IMR-90 (cell line): Measurements from ENCODE around the gene ARHGEF4. TPM values are rescaled to one million over a fixed set of nuclear protein-coding genes. Genes with fewer than 3 reads are reported as not detected.

Source experiments
- ATAC-seq: fragments of 200-7000 bp; cut with Tn5 transposase; 2 replicates; pipeline ENCODE4 v1.9.1; 2020; ENCODE audit warnings: low read depth, mild to moderate bottlenecking, moderate library complexity
- BruUV-seq: library from RNA; stranded (reverse); fragments of 400-500 nt; replicated peaks from 2 replicates; lab custom pipeline; 2021; lab: Mats Ljungman, UMichigan
- CTCF ChIA-PET: fragments of 300-600 bp; formaldehyde crosslinking; extraction: SDS; loops from one replicate; lab custom pipeline; 2021; ENCODE audit warnings: antibody characterized with exemption; lab: Yijun Ruan, JAX
- POLR2A ChIA-PET: fragments of 300-600 bp; sonication (Branson Sonifier 250); formaldehyde crosslinking; loops from one replicate; lab custom pipeline; 2022; ENCODE audit warnings: antibody characterized with exemption; ENCODE audit not compliant: unreplicated experiment; lab: Charles Lee
- DNase-seq: peaks from one replicate; pipeline ENCODE4 v3.0.0; 2013
- H2AFZ ChIP-seq: replicated peaks from 2 replicates; pipeline ENCODE3; 2013; ENCODE audit warnings: low read length, mild to moderate bottlenecking; ENCODE audit not compliant: poor library complexity
- H2AK5ac ChIP-seq: 2 replicates; pipeline ENCODE4 v1.6.1; 2013; ENCODE audit warnings: low read depth, low read length, inconsistent platforms
- H2AK9ac ChIP-seq: replicated peaks from 2 replicates; pipeline ENCODE3; 2013; ENCODE audit warnings: mild to moderate bottlenecking, low read depth, low read length, moderate library complexity; ENCODE audit not compliant: poor library complexity
- H2BK120ac ChIP-seq: 2 replicates; pipeline ENCODE4 v1.6.1; 2013; ENCODE audit warnings: low read depth, low read length, inconsistent platforms
- H2BK15ac ChIP-seq: 3 replicates; pipeline ENCODE4 v1.6.1; 2013; ENCODE audit warnings: low read depth, low read length, inconsistent platforms
- H2BK20ac ChIP-seq: 2 replicates; pipeline ENCODE4 v1.6.1; 2013; ENCODE audit warnings: low read depth, mild to moderate bottlenecking, inconsistent platforms, low read length, moderate library complexity
- H2BK5ac ChIP-seq: 2 replicates; pipeline ENCODE4 v1.6.1; 2013; ENCODE audit warnings: mild to moderate bottlenecking, low read depth, low read length, inconsistent platforms; ENCODE audit not compliant: poor library complexity, severe bottlenecking
- H3K14ac ChIP-seq: replicated peaks from 2 replicates; pipeline ENCODE4 v1.6.1; 2013; ENCODE audit warnings: low read depth, low read length, inconsistent platforms
- H3K18ac ChIP-seq: 2 replicates; pipeline ENCODE4 v1.6.1; 2013; ENCODE audit warnings: low read depth, low read length, control low read depth
- H3K23ac ChIP-seq: 2 replicates; pipeline ENCODE4 v1.6.1; 2013; ENCODE audit warnings: low read depth, low read length, inconsistent platforms
- H3K27ac ChIP-seq: 2 replicates; pipeline ENCODE4 v1.5.1; 2013; ENCODE audit warnings: mild to moderate bottlenecking, control low read depth, low read length; ENCODE audit not compliant: insufficient read depth
- H3K27me3 ChIP-seq: 2 replicates; pipeline ENCODE4 v1.6.1; 2013; ENCODE audit warnings: low read length; ENCODE audit not compliant: control insufficient read depth, insufficient read depth
- H3K36me3 ChIP-seq: 2 replicates; pipeline ENCODE4 v1.6.1; 2013; ENCODE audit warnings: low read length, mixed read lengths; ENCODE audit not compliant: control insufficient read depth, insufficient read depth
- H3K4ac ChIP-seq: 2 replicates; pipeline ENCODE4 v1.6.1; 2013; ENCODE audit warnings: low read depth, low read length, inconsistent platforms
- H3K4me1 ChIP-seq: 2 replicates; pipeline ENCODE4 v1.6.1; 2013; ENCODE audit warnings: low read length, mixed read lengths; ENCODE audit not compliant: control insufficient read depth, insufficient read depth
- H3K4me2 ChIP-seq: 2 replicates; pipeline ENCODE4 v1.6.1; 2013; ENCODE audit warnings: low read depth, mild to moderate bottlenecking, control low read depth, low read length, moderate library complexity
- H3K4me3 ChIP-seq: 2 replicates; pipeline ENCODE4 v1.5.1; 2013; ENCODE audit warnings: low read depth, mild to moderate bottlenecking, control low read depth, low read length, moderate library complexity; ENCODE audit not compliant: insufficient read depth
- H3K56ac ChIP-seq: 2 replicates; pipeline ENCODE4 v1.6.1; 2013; ENCODE audit warnings: low read length, inconsistent platforms; ENCODE audit not compliant: insufficient read depth; ENCODE audit errors: extremely low read depth
- H3K79me1 ChIP-seq, 2 experiments: 2 replicates each; pipeline ENCODE4 v1.6.1; 2013; ENCODE audit warnings: low read length in 2 of 2, inconsistent platforms in 1 of 2, low read depth in 1 of 2
- H3K9ac ChIP-seq: 2 replicates; pipeline ENCODE4 v1.6.1; 2013; ENCODE audit warnings: low read depth, low read length, control low read depth
- H3K9me1 ChIP-seq: 2 replicates; pipeline ENCODE4 v1.6.1; 2013; ENCODE audit warnings: low read length, inconsistent platforms; ENCODE audit not compliant: insufficient read depth
- H3K9me3 ChIP-seq: 2 replicates; pipeline ENCODE4 v1.6.1; 2013; ENCODE audit warnings: low read length; ENCODE audit not compliant: control insufficient read depth, insufficient read depth
- H4K20me1 ChIP-seq: 2 replicates; pipeline ENCODE4 v1.6.1; 2013; ENCODE audit warnings: low read length, inconsistent platforms; ENCODE audit not compliant: insufficient read depth
- H4K5ac ChIP-seq: 2 replicates; pipeline ENCODE4 v1.6.1; 2013; ENCODE audit warnings: mild to moderate bottlenecking, low read depth, low read length, control low read depth
- H4K8ac ChIP-seq, 2 experiments: 2 replicates each; pipeline ENCODE4 v1.6.1; 2013; ENCODE audit warnings: low read depth in 2 of 2, low read length in 2 of 2, control low read depth in 1 of 2, inconsistent platforms in 1 of 2
- H4K91ac ChIP-seq: 2 replicates; pipeline ENCODE4 v1.6.1; 2013; ENCODE audit warnings: low read depth, low read length, inconsistent platforms; ENCODE audit not compliant: insufficient read depth
- WGBS, 2 experiments: methylation state at CpG; one replicate each; pipeline versions ENCODE4 v1.1.5 to v1.1.7; 2013; ENCODE audit warnings: missing lambda C conversion rate in 2 of 2; ENCODE audit not compliant: insufficient read length in 1 of 2; ENCODE audit errors: extremely low coverage in 2 of 2; 5-methylcytosine and 5-hydroxymethylcytosine counted together
- dilution Hi-C: fragments of 300-500 bp; cut with HindIII; formaldehyde crosslinking; loops from one replicate; pipeline ENCODE4 v1.14.3; 2018; ENCODE audit warnings: low sequenced_read_pairs; ENCODE audit not compliant: unreplicated experiment
- in situ Hi-C: fragments of 300-500 bp; cut with MboI; formaldehyde crosslinking; loops from 3 replicates; pipeline ENCODE4 v1.14.3; 2019; ENCODE audit warnings: low sequenced_read_pairs, inconsistent platforms, mixed read lengths
- intact Hi-C: fragments of 100-400 bp; cut with micrococcal nuclease; formaldehyde crosslinking; loops from 2 replicates; pipeline ENCODE4 v1.10.0; 2022
- polyA plus RNA-seq, 3 experiments: library from polyadenylated mRNA; depleted of rRNA; stranded (reverse); fragments of >200 nt; gene quantifications; 2 replicates each; pipeline ENCODE4 v1.2.3, GENCODE V29; 2012; ENCODE audit warnings: low replicate concordance in 1 of 3
- total RNA-seq: library from RNA; depleted of rRNA; stranded (reverse); fragments of >200 nt; gene quantifications from 2 replicates; pipeline ENCODE4 v1.2.3, GENCODE V29; 2012
- TF ChIP-seq, protein P1 (sequence below): conservative IDR thresholded peaks from 2 replicates; pipeline ENCODE4 v1.5.1; 2012; ENCODE audit warnings: mild to moderate bottlenecking, low read depth, low read length, improper control_type of control experiment
- TF ChIP-seq, protein P2 (sequence below): fragments of 150-350 bp; IDR thresholded peaks from 2 replicates; pipeline ENCODE4 v1.6.1; 2016; ENCODE audit warnings: low read depth, mild to moderate bottlenecking, low read length, moderate library complexity, borderline replicate concordance

ARHGEF4 gene
- total and polyA plus RNA-seq, 2 of the 4 experiments (the other 2 are of a cell fraction), result 2.7 to 5.0 TPM

DNA sequence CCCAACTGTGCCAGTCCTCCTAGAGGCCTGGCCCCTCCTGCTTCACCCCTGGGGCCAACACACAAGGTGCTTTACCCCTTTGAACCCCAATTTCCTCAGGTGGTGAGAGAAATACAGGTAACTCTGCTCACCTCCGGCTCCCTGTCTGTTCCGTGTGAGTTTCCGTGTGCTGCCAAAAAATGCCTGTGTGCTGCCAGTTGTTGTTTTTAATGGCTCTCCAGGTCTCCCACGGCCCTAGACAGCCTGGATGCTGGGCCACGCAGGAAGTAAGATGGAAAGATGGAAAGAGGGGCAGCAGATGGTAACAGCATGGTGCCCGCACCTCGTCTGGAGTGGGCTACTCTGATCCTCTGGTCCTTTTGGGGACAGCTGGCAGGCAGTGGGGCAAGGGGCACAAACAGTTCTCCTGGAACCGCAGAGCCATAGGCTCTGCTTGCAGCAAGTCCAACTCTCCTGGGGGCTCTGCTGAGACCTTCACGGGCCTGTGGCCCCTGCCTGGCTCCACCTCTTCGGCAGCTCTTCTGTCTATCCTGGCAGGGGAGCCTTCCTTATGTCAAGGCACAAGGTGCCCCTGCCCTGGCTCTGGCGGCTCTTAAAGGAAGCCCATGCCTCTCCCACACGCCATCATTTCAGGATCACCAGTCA is 4.3 kb upstream of the ARHGEF4 start:
- H3K14ac ChIP-seq, result no peak overlapping the region
- no peak overlapping the region for H4K8ac ChIP-seq
- in situ Hi-C loops, result no loop called here
- CTCF ChIA-PET, result no interaction called here
- H4K20me1 ChIP-seq, result no peaks in the 10 kb centered on the region; the same call in 1 of the 2 replicates
- no peak overlapping the region for H2BK120ac ChIP-seq
- no peak overlapping the region for H4K5ac ChIP-seq
- no peak overlapping the region for H2AFZ ChIP-seq
- WGBS, 2 experiments, result no CpG with 5 or more reads among the region's 12 CpGs
- H3K4me2 ChIP-seq, result no peak overlapping the region
- no peak overlapping the region for H4K91ac ChIP-seq
- H3K27ac ChIP-seq, result no peak overlapping the region
- H3K9ac ChIP-seq, result no peak overlapping the region
- H2BK5ac ChIP-seq, result no peak overlapping the region
- intact Hi-C loops, result no loop called here
- BruUV-seq, result no TSS peak
- no peak overlapping the region for H3K4me3 ChIP-seq
- no peak overlapping the region for H2AK5ac ChIP-seq
- no peak overlapping the region for H2BK20ac ChIP-seq
- TF ChIP-seq, protein P1, sequence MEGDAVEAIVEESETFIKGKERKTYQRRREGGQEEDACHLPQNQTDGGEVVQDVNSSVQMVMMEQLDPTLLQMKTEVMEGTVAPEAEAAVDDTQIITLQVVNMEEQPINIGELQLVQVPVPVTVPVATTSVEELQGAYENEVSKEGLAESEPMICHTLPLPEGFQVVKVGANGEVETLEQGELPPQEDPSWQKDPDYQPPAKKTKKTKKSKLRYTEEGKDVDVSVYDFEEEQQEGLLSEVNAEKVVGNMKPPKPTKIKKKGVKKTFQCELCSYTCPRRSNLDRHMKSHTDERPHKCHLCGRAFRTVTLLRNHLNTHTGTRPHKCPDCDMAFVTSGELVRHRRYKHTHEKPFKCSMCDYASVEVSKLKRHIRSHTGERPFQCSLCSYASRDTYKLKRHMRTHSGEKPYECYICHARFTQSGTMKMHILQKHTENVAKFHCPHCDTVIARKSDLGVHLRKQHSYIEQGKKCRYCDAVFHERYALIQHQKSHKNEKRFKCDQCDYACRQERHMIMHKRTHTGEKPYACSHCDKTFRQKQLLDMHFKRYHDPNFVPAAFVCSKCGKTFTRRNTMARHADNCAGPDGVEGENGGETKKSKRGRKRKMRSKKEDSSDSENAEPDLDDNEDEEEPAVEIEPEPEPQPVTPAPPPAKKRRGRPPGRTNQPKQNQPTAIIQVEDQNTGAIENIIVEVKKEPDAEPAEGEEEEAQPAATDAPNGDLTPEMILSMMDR, result no peak
- TF ChIP-seq, protein P2, sequence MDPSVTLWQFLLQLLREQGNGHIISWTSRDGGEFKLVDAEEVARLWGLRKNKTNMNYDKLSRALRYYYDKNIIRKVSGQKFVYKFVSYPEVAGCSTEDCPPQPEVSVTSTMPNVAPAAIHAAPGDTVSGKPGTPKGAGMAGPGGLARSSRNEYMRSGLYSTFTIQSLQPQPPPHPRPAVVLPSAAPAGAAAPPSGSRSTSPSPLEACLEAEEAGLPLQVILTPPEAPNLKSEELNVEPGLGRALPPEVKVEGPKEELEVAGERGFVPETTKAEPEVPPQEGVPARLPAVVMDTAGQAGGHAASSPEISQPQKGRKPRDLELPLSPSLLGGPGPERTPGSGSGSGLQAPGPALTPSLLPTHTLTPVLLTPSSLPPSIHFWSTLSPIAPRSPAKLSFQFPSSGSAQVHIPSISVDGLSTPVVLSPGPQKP, result no peak
- dilution Hi-C loops, result no loop called here
- H3K9me3 ChIP-seq, result no peaks in the 10 kb centered on the region
- no peaks in the 10 kb centered on the region for H3K36me3 ChIP-seq
- H3K18ac ChIP-seq, result no peak overlapping the region
- no peak overlapping the region for H3K56ac ChIP-seq
- H3K4ac ChIP-seq, result no peak overlapping the region
- no peak overlapping the region for H2AK9ac ChIP-seq
- no peak overlapping the region for H2BK15ac ChIP-seq
- H3K9me1 ChIP-seq, result no peaks in the 10 kb centered on the region
- no peaks in the 10 kb centered on the region for H3K79me1 ChIP-seq
- DNase-seq, result no peak
- no peak overlapping the region for H3K23ac ChIP-seq
- ATAC-seq, result no peak
- POLR2A ChIA-PET, result no interaction called here
- H3K27me3 ChIP-seq, result peaks cover 13% of the 10 kb centered on the region
- H3K4me1 ChIP-seq, result no peaks in the 10 kb centered on the region
